GM12873 (cell line): ENCODE data around the gene EPB41L3.

Experiments used
- TF ChIP-seq, protein P1 (sequence below): IDR thresholded peaks from 2 replicates; pipeline ENCODE4 v1.5.1; 2012; ENCODE audit warnings: low read depth, mild to moderate bottlenecking, moderate library complexity, low read length, control low read depth; ENCODE audit not compliant: insufficient read depth; ENCODE audit errors: missing control alignments

EPB41L3 gene

DNA sequence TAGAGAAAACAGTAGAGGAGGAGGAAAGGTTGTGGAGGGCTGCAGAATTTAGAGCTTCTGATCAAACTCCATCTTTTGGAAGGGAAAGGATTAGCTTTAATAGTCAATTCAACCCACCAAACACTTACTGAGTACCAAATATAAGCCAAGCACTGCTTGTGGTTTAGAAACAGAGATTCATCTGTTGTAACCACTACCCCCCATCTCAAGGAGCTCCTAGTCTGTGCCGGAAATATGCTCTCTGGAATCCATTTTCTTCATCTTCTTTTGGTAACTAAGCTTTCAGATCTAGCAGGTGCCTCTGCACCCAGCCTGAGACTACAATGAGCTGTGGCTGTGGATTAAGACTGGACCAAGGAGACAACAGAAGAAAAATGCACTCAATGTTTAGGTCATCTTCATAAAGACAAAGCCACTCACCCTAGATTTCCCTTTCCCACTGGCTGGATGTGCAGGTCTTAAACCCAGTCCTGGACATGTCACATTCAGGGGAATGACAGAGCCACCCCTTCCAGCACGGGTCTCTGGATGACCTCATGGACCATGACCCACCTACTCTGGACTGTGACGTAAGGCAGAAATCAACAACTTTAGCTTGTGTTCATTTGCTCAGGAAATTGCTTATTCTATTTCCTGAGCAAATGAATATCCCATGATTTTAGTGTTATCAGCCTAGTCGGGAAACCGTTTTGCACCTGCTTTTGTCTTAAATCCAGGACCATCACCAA is 52.9 kb downstream of the EPB41L3 start:
- TF ChIP-seq, protein P1, sequence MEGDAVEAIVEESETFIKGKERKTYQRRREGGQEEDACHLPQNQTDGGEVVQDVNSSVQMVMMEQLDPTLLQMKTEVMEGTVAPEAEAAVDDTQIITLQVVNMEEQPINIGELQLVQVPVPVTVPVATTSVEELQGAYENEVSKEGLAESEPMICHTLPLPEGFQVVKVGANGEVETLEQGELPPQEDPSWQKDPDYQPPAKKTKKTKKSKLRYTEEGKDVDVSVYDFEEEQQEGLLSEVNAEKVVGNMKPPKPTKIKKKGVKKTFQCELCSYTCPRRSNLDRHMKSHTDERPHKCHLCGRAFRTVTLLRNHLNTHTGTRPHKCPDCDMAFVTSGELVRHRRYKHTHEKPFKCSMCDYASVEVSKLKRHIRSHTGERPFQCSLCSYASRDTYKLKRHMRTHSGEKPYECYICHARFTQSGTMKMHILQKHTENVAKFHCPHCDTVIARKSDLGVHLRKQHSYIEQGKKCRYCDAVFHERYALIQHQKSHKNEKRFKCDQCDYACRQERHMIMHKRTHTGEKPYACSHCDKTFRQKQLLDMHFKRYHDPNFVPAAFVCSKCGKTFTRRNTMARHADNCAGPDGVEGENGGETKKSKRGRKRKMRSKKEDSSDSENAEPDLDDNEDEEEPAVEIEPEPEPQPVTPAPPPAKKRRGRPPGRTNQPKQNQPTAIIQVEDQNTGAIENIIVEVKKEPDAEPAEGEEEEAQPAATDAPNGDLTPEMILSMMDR = no peak

DNA sequence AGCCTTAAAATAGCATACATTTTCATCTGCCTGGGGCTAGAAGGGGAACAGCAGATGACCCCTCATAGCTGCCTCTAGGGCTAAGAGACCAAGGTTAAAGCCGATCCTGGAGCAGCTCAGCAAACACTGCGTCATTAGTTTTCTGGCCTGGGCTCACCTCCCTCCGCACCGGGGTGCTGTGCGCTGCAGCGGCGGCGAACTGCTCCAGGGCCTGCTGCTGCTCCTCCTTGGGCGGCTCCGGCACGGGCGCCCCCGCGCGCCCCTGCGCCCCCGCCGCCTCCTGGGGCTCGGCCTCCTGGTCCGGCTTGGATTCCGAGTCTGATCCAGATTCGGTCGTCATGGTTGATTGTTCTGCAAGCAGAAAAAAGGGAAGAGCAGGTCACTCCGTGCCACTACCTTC is 55.0 kb downstream of the EPB41L3 start:
- TF ChIP-seq, protein P1 = no peak

DNA sequence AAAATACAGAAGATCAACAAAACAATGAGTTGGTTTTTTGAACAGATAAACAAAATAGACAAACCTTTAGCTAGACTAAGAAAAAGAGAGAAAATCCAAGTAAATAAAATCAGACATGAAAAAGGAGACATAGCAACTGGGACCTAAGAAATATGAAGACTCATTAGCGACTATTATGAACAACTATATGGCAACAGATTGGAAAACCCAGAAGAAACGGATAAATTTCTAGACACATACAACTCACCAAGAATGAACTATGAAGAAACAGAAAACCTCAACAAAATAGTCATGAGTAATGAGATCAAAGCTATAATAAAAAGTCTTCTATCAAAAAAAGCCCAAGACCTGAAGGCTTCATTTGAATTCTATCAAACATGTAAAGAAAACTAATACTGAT is 59.3 kb downstream of the EPB41L3 start:
- TF ChIP-seq, protein P1 = no peak

DNA sequence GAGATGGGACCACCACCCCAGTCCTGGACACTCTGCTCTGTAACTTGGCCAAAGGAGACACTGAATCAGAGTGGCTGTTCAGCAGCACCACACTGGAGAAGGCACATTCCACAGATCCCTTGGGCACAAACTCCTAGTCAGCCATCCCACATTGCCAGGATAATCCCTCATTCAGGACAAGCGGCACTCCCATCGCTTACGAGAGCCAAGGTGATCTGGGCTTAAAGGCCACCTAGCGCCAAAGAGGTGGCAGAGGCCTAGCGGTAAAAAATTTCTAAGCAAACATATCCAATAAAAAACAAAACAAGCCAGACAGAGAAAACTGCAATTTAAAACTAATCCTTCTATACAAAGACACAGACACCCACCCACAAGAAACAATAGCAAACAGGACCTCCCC is 62.2 kb downstream of the EPB41L3 start:
- TF ChIP-seq, protein P1 = no peak

DNA sequence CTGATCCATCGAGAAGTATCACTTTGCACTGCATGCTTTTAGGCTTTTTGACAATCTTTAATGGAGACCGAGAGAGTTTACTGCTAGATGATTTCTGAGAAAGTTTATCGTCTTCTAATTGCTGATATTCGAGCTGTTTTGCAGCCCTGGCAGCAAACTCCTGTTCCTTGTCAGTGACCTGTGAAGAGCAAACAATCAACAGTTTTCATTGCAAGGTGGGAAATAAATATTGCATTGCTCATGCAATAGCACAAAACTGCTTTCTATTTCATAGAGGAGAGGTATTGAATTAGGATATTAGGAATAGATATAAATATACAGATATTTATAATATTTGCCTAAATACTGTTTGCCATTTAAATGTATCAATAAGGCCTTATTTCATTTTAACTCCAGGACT is 65.5 kb downstream of the EPB41L3 start:
- TF ChIP-seq, protein P1 = no peak

DNA sequence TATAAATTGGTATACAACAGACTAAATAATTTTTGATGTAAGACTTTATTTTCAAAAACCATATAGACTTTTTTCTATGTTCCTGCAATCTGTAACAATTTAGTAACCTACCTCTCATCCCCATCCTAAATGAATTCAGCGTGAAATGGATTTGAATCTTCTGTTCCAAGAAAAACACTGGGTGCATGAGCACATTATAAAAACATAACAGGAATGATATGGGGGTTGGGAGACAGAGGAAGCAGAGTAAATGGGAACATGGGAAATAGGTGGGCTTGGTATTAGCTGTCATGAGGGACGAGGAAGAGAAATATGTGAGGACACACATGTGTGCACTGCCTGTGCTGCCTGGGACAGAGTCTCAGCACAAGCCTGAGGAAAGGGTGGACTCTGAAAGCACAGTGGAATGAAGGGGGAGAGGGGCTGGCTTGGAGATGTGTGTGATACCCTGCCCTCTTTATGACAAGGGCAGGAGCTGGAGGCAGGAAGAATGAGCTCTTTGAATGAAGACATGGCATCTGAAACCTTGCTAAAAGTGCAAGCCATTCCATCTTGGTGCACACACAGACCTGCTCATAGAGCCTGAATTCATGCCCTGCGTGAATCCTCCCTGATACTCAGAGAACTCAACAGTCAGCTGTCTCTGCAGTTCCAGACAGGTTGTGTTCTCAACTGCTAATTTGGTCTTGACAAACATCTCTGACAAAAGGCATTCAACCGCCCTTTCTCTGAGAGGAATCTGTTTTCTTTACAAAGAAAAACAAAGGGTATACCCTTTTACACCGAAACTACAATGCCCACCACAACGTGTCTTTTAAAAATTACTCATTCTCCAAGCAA is 66.6 kb downstream of the EPB41L3 start:
- TF ChIP-seq, protein P1 = no peak

DNA sequence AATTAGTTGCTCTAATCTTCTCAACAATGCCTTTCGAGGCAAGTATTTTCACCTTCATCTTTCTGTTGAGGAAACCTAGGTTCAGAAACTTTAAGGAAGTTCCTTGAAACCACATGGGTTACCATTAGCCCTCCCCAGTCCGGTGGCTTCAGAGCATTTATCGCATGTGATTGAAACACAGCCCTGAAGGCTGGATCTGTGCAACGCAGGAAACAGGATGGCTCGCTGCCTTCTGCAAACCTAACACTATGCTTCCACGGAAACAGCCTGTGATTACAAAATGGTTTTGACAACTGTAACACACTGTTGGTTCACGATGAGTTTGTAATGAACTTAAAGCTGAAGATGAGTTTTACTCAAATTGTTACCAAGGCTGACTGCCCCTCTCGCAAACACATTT is 68.5 kb downstream of the EPB41L3 start:
- TF ChIP-seq, protein P1 = no peak
